H9 (cell line): ENCODE data around the gene ACKR3. TPM values are rescaled to one million over a fixed set of nuclear protein-coding genes. Genes with fewer than 3 reads are reported as not detected.

Source experiments
- DNase-seq: peaks from one replicate; pipeline ENCODE4 v3.0.0-alpha.2; 2017
- H2AFZ ChIP-seq: one replicate; pipeline ENCODE4 v1.6.1; 2013; ENCODE audit warnings: mild to moderate bottlenecking, low read length, control low read depth, moderate library complexity
- H2AK5ac ChIP-seq: 2 replicates; pipeline ENCODE4 v1.6.1; 2013; ENCODE audit warnings: low read length, control low read depth, mixed read lengths; ENCODE audit not compliant: insufficient read length
- H2BK120ac ChIP-seq: one replicate; pipeline ENCODE4 v1.6.1; 2013; ENCODE audit warnings: low read depth, mild to moderate bottlenecking, low read length, control low read depth, inconsistent platforms; ENCODE audit not compliant: poor library complexity, severe bottlenecking
- H2BK12ac ChIP-seq: 2 replicates; pipeline ENCODE4 v1.6.1; 2013; ENCODE audit warnings: low read length, control low read depth, mixed read lengths, low read depth; ENCODE audit not compliant: insufficient read length
- H2BK15ac ChIP-seq: 2 replicates; pipeline ENCODE4 v1.6.1; 2013; ENCODE audit warnings: low read depth, low read length, control low read depth
- H2BK20ac ChIP-seq: one replicate; pipeline ENCODE4 v1.6.1; 2013; ENCODE audit warnings: low read depth, mild to moderate bottlenecking, low read length, control low read depth, inconsistent platforms; ENCODE audit not compliant: poor library complexity, severe bottlenecking
- H2BK5ac ChIP-seq: 2 replicates; pipeline ENCODE4 v1.6.1; 2013; ENCODE audit warnings: low read length, control low read depth, mixed read lengths; ENCODE audit not compliant: insufficient read length
- H3K14ac ChIP-seq: 2 replicates; pipeline ENCODE4 v1.6.1; 2013; ENCODE audit warnings: low read length, control low read depth; ENCODE audit not compliant: insufficient read depth
- H3K18ac ChIP-seq: 2 replicates; pipeline ENCODE4 v1.6.1; 2013; ENCODE audit warnings: low read depth, mild to moderate bottlenecking, mixed read lengths, low read length, control low read depth; ENCODE audit not compliant: insufficient read length
- H3K23ac ChIP-seq: 2 replicates; pipeline ENCODE4 v1.6.1; 2013; ENCODE audit warnings: low read length, control low read depth, mixed read lengths, low read depth; ENCODE audit not compliant: insufficient read length
- H3K23me2 ChIP-seq: 2 replicates; pipeline ENCODE4 v1.6.1; 2013; ENCODE audit warnings: low read depth, mild to moderate bottlenecking, mixed read lengths, low read length, control low read depth; ENCODE audit not compliant: insufficient read length, poor library complexity, severe bottlenecking
- H3K27ac ChIP-seq: 2 replicates; pipeline ENCODE4 v1.5.1; 2013; ENCODE audit warnings: low read length, control low read depth, mixed read lengths, low read depth; ENCODE audit not compliant: insufficient read length
- H3K27me3 ChIP-seq: 2 replicates; pipeline ENCODE4 v1.6.1; 2013; ENCODE audit warnings: low read length, control low read depth, inconsistent platforms; ENCODE audit not compliant: insufficient read depth
- H3K4ac ChIP-seq: 2 replicates; pipeline ENCODE4 v1.6.1; 2013; ENCODE audit warnings: low read depth, mild to moderate bottlenecking, control low read depth, inconsistent platforms, low read length, moderate library complexity
- H3K4me1 ChIP-seq: 2 replicates; pipeline ENCODE4 v1.6.1; 2013; ENCODE audit warnings: low read length, control low read depth, inconsistent platforms; ENCODE audit not compliant: insufficient read depth
- H3K4me2 ChIP-seq: 2 replicates; pipeline ENCODE4 v1.6.1; 2013; ENCODE audit warnings: low read length, control low read depth, mixed read lengths; ENCODE audit not compliant: insufficient read length, insufficient read depth
- H3K56ac ChIP-seq: 2 replicates; pipeline ENCODE4 v1.6.1; 2013; ENCODE audit warnings: low read depth, mild to moderate bottlenecking, mixed read lengths, low read length, control low read depth; ENCODE audit not compliant: insufficient read length
- H3K79me1 ChIP-seq: 2 replicates; pipeline ENCODE4 v1.6.1; 2013; ENCODE audit warnings: low read depth, mild to moderate bottlenecking, moderate library complexity, low read length, control low read depth, inconsistent platforms; ENCODE audit not compliant: insufficient read depth, poor library complexity, severe bottlenecking
- H3K79me2 ChIP-seq: 2 replicates; pipeline ENCODE4 v1.6.1; 2013; ENCODE audit warnings: low read length, control low read depth, inconsistent platforms; ENCODE audit not compliant: insufficient read depth
- H3K9ac ChIP-seq: 2 replicates; pipeline ENCODE4 v1.6.1; 2013; ENCODE audit warnings: low read length, control low read depth, mixed read lengths; ENCODE audit not compliant: insufficient read length; ENCODE audit errors: extremely low read depth
- H3K9me3 ChIP-seq: one replicate; pipeline ENCODE4 v1.6.1; 2013; ENCODE audit warnings: low read depth, low read length, inconsistent platforms; ENCODE audit not compliant: control insufficient read depth
- H3T11ph ChIP-seq: one replicate; pipeline ENCODE4 v1.6.1; 2013; ENCODE audit warnings: mild to moderate bottlenecking, low read length, control low read depth, inconsistent platforms
- H4K20me1 ChIP-seq: one replicate; pipeline ENCODE4 v1.6.1; 2013; ENCODE audit not compliant: control insufficient read depth, insufficient read length, insufficient read depth
- H4K5ac ChIP-seq: 2 replicates; pipeline ENCODE4 v1.6.1; 2013; ENCODE audit warnings: low read depth, mild to moderate bottlenecking, mixed read lengths, low read length, control low read depth; ENCODE audit not compliant: insufficient read length
- H4K8ac ChIP-seq: replicated peaks from 2 replicates; pipeline ENCODE4 v1.6.1; 2013; ENCODE audit warnings: low read length, control low read depth, mixed read lengths, low read depth; ENCODE audit not compliant: insufficient read length
- H4K91ac ChIP-seq: 2 replicates; pipeline ENCODE4 v1.6.1; 2013; ENCODE audit warnings: low read depth, mild to moderate bottlenecking, moderate library complexity, mixed read lengths, low read length, control low read depth; ENCODE audit not compliant: insufficient read length
- H3K27ac Mint-ChIP-seq, 3 experiments: 2 replicates in 2 of 3; 3 replicates in 1 of 3; pipeline ENCODE4 v1.8.0; 2020 to 2021; ENCODE audit warnings: mixed read lengths in 3 of 3, mild to moderate bottlenecking in 1 of 3, moderate library complexity in 1 of 3
- H3K27me3 Mint-ChIP-seq: 2 replicates; pipeline ENCODE4 v1.8.0; 2021; ENCODE audit warnings: low read depth, mild to moderate bottlenecking, moderate library complexity, mixed read lengths
- H3K36me3 Mint-ChIP-seq, 3 experiments: 2 replicates in 2 of 3; 3 replicates in 1 of 3; pipeline ENCODE4 v1.8.0; 2020 to 2021; ENCODE audit warnings: low read depth in 3 of 3, mixed read lengths in 3 of 3; ENCODE audit not compliant: insufficient read depth in 1 of 3
- H3K4me1 Mint-ChIP-seq, 2 experiments: 2 replicates each; pipeline ENCODE4 v1.8.0; 2020; ENCODE audit warnings: mixed read lengths in 2 of 2
- H3K4me3 Mint-ChIP-seq, 2 experiments: 2 replicates in 1 of 2; 3 replicates in 1 of 2; pipeline ENCODE4 v1.8.0; 2020 to 2021; ENCODE audit warnings: mild to moderate bottlenecking in 2 of 2, mixed read lengths in 2 of 2, moderate library complexity in 1 of 2
- H3K9me3 Mint-ChIP-seq, 2 experiments: 2 replicates in 1 of 2; 3 replicates in 1 of 2; pipeline ENCODE4 v1.8.0; 2020; ENCODE audit warnings: mild to moderate bottlenecking in 2 of 2, mixed read lengths in 2 of 2, moderate library complexity in 1 of 2
- whole genome bisulfite sequencing: extraction: QIAGEN DNeasy Blood & Tissue Kit; methylation state at CpG from one replicate; pipeline ENCODE4 v1.1.7; 2013; ENCODE audit warnings: missing lambda C conversion rate, low lambda C conversion rate, mixed read lengths; ENCODE audit not compliant: insufficient read length; ENCODE audit errors: extremely low coverage; 5-methylcytosine and 5-hydroxymethylcytosine counted together
- total RNA-seq: library from RNA; stranded (reverse); gene quantifications from 2 replicates; pipeline ENCODE4 v1.2.1, GENCODE V29; 2021
- TF ChIP-seq, protein P1 (sequence below): fragments of 200-600 bp; sonication (generic); conservative IDR thresholded peaks from 3 replicates; pipeline ENCODE4 v1.8.0; 2021; ENCODE audit warnings: antibody characterized with exemption, mild to moderate bottlenecking

Gene ACKR3
- total RNA-seq, 1 experiment from 2014 or later: 0.44 TPM

- no peak overlapping the region for H2BK20ac ChIP-seq
- no peak overlapping the region for H2BK15ac ChIP-seq
- H3K79me1 ChIP-seq: no peaks in the 10 kb centered on the region
- no CpG with 5 or more reads among the region's 5 CpGs for WGBS
- H4K5ac ChIP-seq: no peak overlapping the region
- TF ChIP-seq, protein P1, sequence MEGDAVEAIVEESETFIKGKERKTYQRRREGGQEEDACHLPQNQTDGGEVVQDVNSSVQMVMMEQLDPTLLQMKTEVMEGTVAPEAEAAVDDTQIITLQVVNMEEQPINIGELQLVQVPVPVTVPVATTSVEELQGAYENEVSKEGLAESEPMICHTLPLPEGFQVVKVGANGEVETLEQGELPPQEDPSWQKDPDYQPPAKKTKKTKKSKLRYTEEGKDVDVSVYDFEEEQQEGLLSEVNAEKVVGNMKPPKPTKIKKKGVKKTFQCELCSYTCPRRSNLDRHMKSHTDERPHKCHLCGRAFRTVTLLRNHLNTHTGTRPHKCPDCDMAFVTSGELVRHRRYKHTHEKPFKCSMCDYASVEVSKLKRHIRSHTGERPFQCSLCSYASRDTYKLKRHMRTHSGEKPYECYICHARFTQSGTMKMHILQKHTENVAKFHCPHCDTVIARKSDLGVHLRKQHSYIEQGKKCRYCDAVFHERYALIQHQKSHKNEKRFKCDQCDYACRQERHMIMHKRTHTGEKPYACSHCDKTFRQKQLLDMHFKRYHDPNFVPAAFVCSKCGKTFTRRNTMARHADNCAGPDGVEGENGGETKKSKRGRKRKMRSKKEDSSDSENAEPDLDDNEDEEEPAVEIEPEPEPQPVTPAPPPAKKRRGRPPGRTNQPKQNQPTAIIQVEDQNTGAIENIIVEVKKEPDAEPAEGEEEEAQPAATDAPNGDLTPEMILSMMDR: no peak
- no peak overlapping the region for H2BK12ac ChIP-seq
- no peak overlapping the region for H3K4me2 ChIP-seq
- H3K23ac ChIP-seq: no peak overlapping the region
- no peak overlapping the region for H3K9ac ChIP-seq
- no peak overlapping the region for H2BK5ac ChIP-seq
- no peak overlapping the region for H3K4me3 Mint-ChIP-seq
- no peak overlapping the region for H2BK120ac ChIP-seq
- H4K20me1 ChIP-seq: no peaks in the 10 kb centered on the region
- peaks cover 7 to 19% of the 10 kb centered on the region in 2 experiments for H3K4me1 Mint-ChIP-seq
- no peak for DNase-seq
- no peak overlapping the region for H3K56ac ChIP-seq
- H3K27ac ChIP-seq: no peak overlapping the region
- H3K9me3 ChIP-seq: no peaks in the 10 kb centered on the region
- no peaks in the 10 kb centered on the region for H3K27me3 ChIP-seq
- H3K9me3 Mint-ChIP-seq: no peaks in the 10 kb centered on the region
- H3K14ac ChIP-seq: no peak overlapping the region
- no peaks in the 10 kb centered on the region for H3K23me2 ChIP-seq
- no peak overlapping the region for H2AFZ ChIP-seq
- no peaks in the 10 kb centered on the region; a peak in 1 of 7 replicates for H3K36me3 Mint-ChIP-seq
- H4K8ac ChIP-seq: no peak overlapping the region
- H3K4ac ChIP-seq: no peak overlapping the region
- no peak overlapping the region for H4K91ac ChIP-seq
- no peak overlapping the region for H3K27ac Mint-ChIP-seq
- no peak overlapping the region for H3K18ac ChIP-seq
- H3T11ph ChIP-seq: no peak overlapping the region
- no peak overlapping the region for H2AK5ac ChIP-seq
- no peaks in the 10 kb centered on the region for H3K79me2 ChIP-seq
- peaks cover 24% of the 10 kb centered on the region for H3K27me3 Mint-ChIP-seq
- no peaks in the 10 kb centered on the region for H3K4me1 ChIP-seq
These were observed 50.4 kb downstream of the ACKR3 start for GRCh38 chr2:236619910-236620612.
